Tibial artery (tissue), 4 donors: ENCODE results near the gene HRC.

Experiments
- DNase-seq, 2 donors: peaks; one replicate each; pipeline ENCODE4 v3.0.0-alpha.2; 2019
- H3K27ac ChIP-seq, 2 donors: fragments of 200-600 bp; sonication (generic) in 1 of 2; 1 replicate in 1 of 2; 2 replicates in 1 of 2; pipeline ENCODE4 v1.5.1; 2018 to 2019; ENCODE audit warnings: mild to moderate bottlenecking in 1 of 2
- H3K27me3 ChIP-seq, 2 donors: fragments of 200-600 bp; sonication (generic) in 1 of 2; one replicate each; pipeline versions ENCODE4 v1.5.1 to v1.6.0; 2016 to 2019
- H3K36me3 ChIP-seq, 3 donors: fragments of 200-600 bp; sonication (generic) in 2 of 3; one replicate each; pipeline ENCODE4 v1.5.1; 2016 to 2019; ENCODE audit warnings: mild to moderate bottlenecking in 2 of 3
- H3K4me1 ChIP-seq, 4 donors: fragments of 200-600 bp; sonication (generic) in 2 of 4; 1 replicate in 3 of 4; 2 replicates in 1 of 4; pipeline ENCODE4 v1.5.1; 2016 to 2019
- H3K4me3 ChIP-seq, 2 donors: fragments of 200-600 bp; sonication (generic) in 1 of 2; 1 replicate in 1 of 2; 2 replicates in 1 of 2; pipeline ENCODE4 v1.5.1; 2018 to 2019; ENCODE audit warnings: mild to moderate bottlenecking in 2 of 2
- H3K9me3 ChIP-seq, 3 donors: fragments of 200-600 bp; sonication (generic) in 1 of 3; one replicate each; pipeline ENCODE4 v1.5.1; 2016 to 2019
- CTCF ChIP-seq, 2 experiments: fragments of 200-600 bp in 1 of 2; fragments of 450-650 bp in 1 of 2; IDR thresholded peaks; one replicate each; pipeline ENCODE4 v1.5.1; 2017 to 2019; ENCODE audit warnings: antibody characterized with exemption in 2 of 2, mild to moderate bottlenecking in 1 of 2, moderate library complexity in 1 of 2
- intact Hi-C: fragments of 100-400 bp; cut with DNase I; formaldehyde crosslinking; loops from one replicate; pipeline ENCODE4 v1.15.0; 2023; ENCODE audit warnings: low total_unique reads

The HRC gene

DNA sequence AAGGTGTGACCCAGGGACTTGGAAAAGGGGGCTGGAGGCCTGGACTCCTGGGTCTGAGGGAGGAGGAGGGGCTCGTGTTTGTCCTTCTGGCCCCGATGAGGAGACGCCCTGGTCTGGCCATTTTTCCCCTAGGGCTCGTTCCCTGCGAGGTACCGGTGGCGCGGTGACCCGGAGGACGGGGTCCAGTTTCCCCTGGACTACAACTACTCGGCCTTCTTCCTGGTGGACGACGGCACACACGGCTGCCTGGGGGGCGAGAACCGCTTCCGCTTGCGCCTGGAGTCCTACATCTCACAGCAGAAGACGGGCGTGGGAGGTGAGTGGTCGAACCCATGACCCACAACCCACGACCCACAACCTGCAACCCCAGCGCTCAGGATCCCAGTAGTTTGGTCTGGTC, 13.2 kb upstream of the HRC start:
- Histone ChIP-seq H3K9me3 (no peaks in the 10 kb centered on the region), H3K36me3 (peaks cover 18 to 55% (median 54%) of the 10 kb centered on the region in 3 donors), H3K4me3 (no peak overlapping the region), H3K27me3 (no peaks in the 10 kb centered on the region), H3K27ac (no peak overlapping the region), H3K4me1 (peaks cover 0 to 20% (median 18%) of the 10 kb centered on the region in 4 donors)
- no peak for DNase-seq
- intact Hi-C loops: no loop called here
- no peak for TF ChIP-seq CTCF (IDR thresholded peaks at IDR 0.05)

DNA sequence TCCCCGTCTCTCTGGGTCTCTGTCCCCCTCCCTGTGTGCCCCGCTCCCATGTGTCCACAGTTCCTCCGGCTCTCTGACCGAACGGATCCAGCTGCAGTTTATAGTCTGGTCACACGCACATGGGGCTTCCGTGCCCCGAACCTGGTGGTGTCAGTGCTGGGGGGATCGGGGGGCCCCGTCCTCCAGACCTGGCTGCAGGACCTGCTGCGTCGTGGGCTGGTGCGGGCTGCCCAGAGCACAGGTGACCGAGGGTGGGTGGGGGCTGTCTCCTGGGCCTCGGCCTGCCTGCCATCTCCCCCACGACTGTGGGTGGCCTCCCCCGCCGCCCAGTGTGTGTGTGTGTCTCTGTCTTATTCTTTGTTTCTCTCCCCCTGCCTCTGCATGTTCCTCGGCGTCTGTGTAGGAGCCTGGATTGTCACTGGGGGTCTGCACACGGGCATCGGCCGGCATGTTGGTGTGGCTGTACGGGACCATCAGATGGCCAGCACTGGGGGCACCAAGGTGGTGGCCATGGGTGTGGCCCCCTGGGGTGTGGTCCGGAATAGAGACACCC, 12.7 kb upstream of the HRC start:
- H3K4me3 ChIP-seq: no peak overlapping the region
- no peak overlapping the region for H3K27ac ChIP-seq
- peaks cover 18 to 50% (median 49%) of the 10 kb centered on the region in 3 donors for H3K36me3 ChIP-seq
- H3K27me3 ChIP-seq: no peaks in the 10 kb centered on the region
- intact Hi-C loops: no loop called here
- TF ChIP-seq CTCF (IDR thresholded peaks at IDR 0.05): no peak
- no peak for DNase-seq
- peaks cover 0 to 20% (median 18%) of the 10 kb centered on the region in 4 donors for H3K4me1 ChIP-seq
- no peaks in the 10 kb centered on the region for H3K9me3 ChIP-seq

- Histone ChIP-seq H3K4me1 (peaks cover 0 to 20% (median 18%) of the 10 kb centered on the region in 4 donors), H3K27ac (peak overlapping the region; percentile 82 to 87), H3K36me3 (peaks cover 15 to 34% (median 30%) of the 10 kb centered on the region in 3 donors), H3K9me3 (no peaks in the 10 kb centered on the region), H3K27me3 (no peaks in the 10 kb centered on the region), H3K4me3 (peak overlapping the region; percentile 3 to 12)
- TF ChIP-seq CTCF (IDR thresholded peaks at IDR 0.05): no peak
- no peak for DNase-seq
- intact Hi-C loops: no loop called here
Observed at GRCh38 chr19:49165865-49166301, 10.7 kb upstream of the HRC start.

GRCh38 chr19:49165111-49165750, 10.0 kb upstream of the HRC start:
- Histone ChIP-seq H3K36me3 (peaks cover 8 to 28% (median 23%) of the 10 kb centered on the region in 3 donors), H3K27me3 (no peaks in the 10 kb centered on the region), H3K9me3 (no peaks in the 10 kb centered on the region), H3K4me1 (peaks cover 0 to 25% (median 19%) of the 10 kb centered on the region in 4 donors), H3K27ac (peak overlapping the region; percentile 82 to 87), H3K4me3 (peak overlapping the region; percentile 3 to 12)
- peak; percentile 42 to 81 for DNase-seq
- intact Hi-C loops: no loop called here
- TF ChIP-seq CTCF (IDR thresholded peaks at IDR 0.05): no peak

- intact Hi-C loops: no loop called here
Observed at GRCh38 chr19:49161987-49162386, 6.8 kb upstream of the HRC start.

More at GRCh38 chr19:49161987-49162386, 6.8 kb upstream of the HRC start:
- Histone ChIP-seq H3K4me1 (peaks cover 0 to 52% (median 34%) of the 10 kb centered on the region in 4 donors), H3K27me3 (no peaks in the 10 kb centered on the region), H3K4me3 (no peak overlapping the region), H3K36me3 (peaks cover 0 to 6% (median 5%) of the 10 kb centered on the region in 3 donors), H3K27ac (no peak overlapping the region), H3K9me3 (no peaks in the 10 kb centered on the region)
- no peak for DNase-seq
- TF ChIP-seq CTCF (IDR thresholded peaks at IDR 0.05): no peak
